Mucosa of stomach (tissue), 1 donor: ENCODE measurements around the gene GATD1.

Experiments
- H3K27me3 ChIP-seq: one replicate; pipeline ENCODE4 v1.7.0; 2013; ENCODE audit warnings: mild to moderate bottlenecking, low read length; ENCODE audit not compliant: control insufficient read depth, insufficient read depth
- H3K36me3 ChIP-seq: one replicate; pipeline ENCODE4 v1.7.0; 2013; ENCODE audit warnings: low read length; ENCODE audit not compliant: control insufficient read depth, insufficient read depth
- H3K4me1 ChIP-seq: one replicate; pipeline ENCODE4 v1.7.0; 2013; ENCODE audit warnings: mild to moderate bottlenecking, low read length; ENCODE audit not compliant: control insufficient read depth, insufficient read depth
- H3K4me3 ChIP-seq: one replicate; pipeline ENCODE4 v1.7.0; 2013; ENCODE audit warnings: low read length
- H3K9ac ChIP-seq: one replicate; pipeline ENCODE4 v1.7.0; 2013; ENCODE audit warnings: mild to moderate bottlenecking, low read length, moderate library complexity
- H3K9me3 ChIP-seq: one replicate; pipeline ENCODE4 v1.7.0; 2013; ENCODE audit warnings: mild to moderate bottlenecking, low read length, moderate library complexity; ENCODE audit not compliant: control insufficient read depth
- donor health status: Pancreatic carcinoma.

GATD1 gene

GRCh38 chr11:729492-730074 is 47.7 kb downstream of the GATD1 start:
- H3K36me3 ChIP-seq = no peaks in the 10 kb centered on the region
- H3K27me3 ChIP-seq = peaks cover 21% of the 10 kb centered on the region
- H3K4me1 ChIP-seq = peaks cover 41% of the 10 kb centered on the region
- H3K9ac ChIP-seq = no peak overlapping the region
- no peak overlapping the region for H3K4me3 ChIP-seq
- H3K9me3 ChIP-seq = no peaks in the 10 kb centered on the region

- Histone ChIP-seq H3K4me1 (peaks cover 41% of the 10 kb centered on the region), H3K9me3 (no peaks in the 10 kb centered on the region), H3K36me3 (peaks cover 2% of the 10 kb centered on the region), H3K4me3 (no peak overlapping the region), H3K9ac (no peak overlapping the region), H3K27me3 (peaks cover 21% of the 10 kb centered on the region)
These were observed 48.3 kb downstream of the GATD1 start for GRCh38 chr11:728901-729491.

- peak overlapping the region; percentile 28 for H3K9ac ChIP-seq
- peaks cover 42% of the 10 kb centered on the region for H3K4me1 ChIP-seq
- no peak overlapping the region for H3K4me3 ChIP-seq
- no peaks in the 10 kb centered on the region for H3K9me3 ChIP-seq
- H3K36me3 ChIP-seq = peaks cover 7% of the 10 kb centered on the region
- H3K27me3 ChIP-seq = peaks cover 21% of the 10 kb centered on the region
These were observed 49.2 kb downstream of the GATD1 start for GRCh38 chr11:727859-728748.

GRCh38 chr11:727281-727701 is 50.0 kb downstream of the GATD1 start:
- Histone ChIP-seq H3K9ac (peak overlapping the region; percentile 28), H3K27me3 (peaks cover 22% of the 10 kb centered on the region), H3K4me3 (no peak overlapping the region), H3K36me3 (peaks cover 7% of the 10 kb centered on the region), H3K9me3 (no peaks in the 10 kb centered on the region), H3K4me1 (peaks cover 45% of the 10 kb centered on the region)

GRCh38 chr11:726278-727220 is 50.7 kb downstream of the GATD1 start:
- no peaks in the 10 kb centered on the region for H3K9me3 ChIP-seq
- H3K4me3 ChIP-seq = no peak overlapping the region
- H3K27me3 ChIP-seq = peaks cover 25% of the 10 kb centered on the region
- H3K36me3 ChIP-seq = peaks cover 7% of the 10 kb centered on the region
- no peak overlapping the region for H3K9ac ChIP-seq
- peaks cover 46% of the 10 kb centered on the region for H3K4me1 ChIP-seq

- no peak overlapping the region for H3K9ac ChIP-seq
- peaks cover 30% of the 10 kb centered on the region for H3K27me3 ChIP-seq
- H3K9me3 ChIP-seq = no peaks in the 10 kb centered on the region
- no peak overlapping the region for H3K4me3 ChIP-seq
- peaks cover 7% of the 10 kb centered on the region for H3K36me3 ChIP-seq
- H3K4me1 ChIP-seq = peaks cover 48% of the 10 kb centered on the region
These were observed 51.6 kb downstream of the GATD1 start for GRCh38 chr11:725624-726202.

- Histone ChIP-seq H3K9ac (no peak overlapping the region), H3K4me1 (peaks cover 55% of the 10 kb centered on the region), H3K4me3 (no peak overlapping the region), H3K36me3 (peaks cover 7% of the 10 kb centered on the region), H3K27me3 (peaks cover 30% of the 10 kb centered on the region), H3K9me3 (no peaks in the 10 kb centered on the region)
These were observed 52.4 kb downstream of the GATD1 start for GRCh38 chr11:724778-725386.

GRCh38 chr11:724049-724777 is 53.1 kb downstream of the GATD1 start:
- Histone ChIP-seq H3K9me3 (no peaks in the 10 kb centered on the region), H3K4me3 (no peak overlapping the region), H3K9ac (no peak overlapping the region), H3K4me1 (peaks cover 55% of the 10 kb centered on the region), H3K36me3 (peaks cover 7% of the 10 kb centered on the region), H3K27me3 (peaks cover 23% of the 10 kb centered on the region)

- H3K4me1 ChIP-seq = peaks cover 47% of the 10 kb centered on the region
- H3K27me3 ChIP-seq = peaks cover 20% of the 10 kb centered on the region
- H3K4me3 ChIP-seq = no peak overlapping the region
- peaks cover 7% of the 10 kb centered on the region for H3K36me3 ChIP-seq
- no peak overlapping the region for H3K9ac ChIP-seq
- H3K9me3 ChIP-seq = no peaks in the 10 kb centered on the region
These were observed 54.0 kb downstream of the GATD1 start for GRCh38 chr11:723120-723883.

GRCh38 chr11:722346-722811 is 54.9 kb downstream of the GATD1 start:
- no peak overlapping the region for H3K9ac ChIP-seq
- H3K9me3 ChIP-seq = no peaks in the 10 kb centered on the region
- H3K27me3 ChIP-seq = peaks cover 20% of the 10 kb centered on the region
- H3K4me3 ChIP-seq = no peak overlapping the region
- H3K36me3 ChIP-seq = peaks cover 7% of the 10 kb centered on the region
- peaks cover 37% of the 10 kb centered on the region for H3K4me1 ChIP-seq
